Measurements from ENCODE around the gene PGA4.
"Not testable (repeated sequence)": the region's sequence is repeated elsewhere in the genome, so short reads cannot be mapped to it uniquely, and the experiment has no call there.

GRCh38 chr11:61210629-61211028, 11.5 kb upstream of the PGA4 start:
- not testable (repeated sequence) for TF ChIP-seq CTCF, POLR2A (IDR thresholded peaks at IDR 0.05)
